Activated CD4-positive, alpha-beta T cell treated with anti-CD3 and anti-CD28 coated beads, Interleukin-2, amount 50 U/mL, for 1 hour (primary cell): ENCODE data around the gene TMEM240.
A peak's percentile ranks its signal among the peaks of the same experiment; 100 is the strongest.
"Not testable (repeated sequence)": the region's sequence is repeated elsewhere in the genome, so short reads cannot be mapped to it uniquely, and the experiment has no call there.

Experiments
- DNase-seq: peaks from one replicate; pipeline ENCODE4 v3.0.0-alpha.2; 2020

The TMEM240 gene

GRCh38 chr1:1522536-1522935, 17.9 kb downstream of the TMEM240 start:
- not testable (repeated sequence) for DNase-seq

GRCh38 chr1:1521331-1521730, 19.1 kb downstream of the TMEM240 start:
- no peak for DNase-seq

DNA sequence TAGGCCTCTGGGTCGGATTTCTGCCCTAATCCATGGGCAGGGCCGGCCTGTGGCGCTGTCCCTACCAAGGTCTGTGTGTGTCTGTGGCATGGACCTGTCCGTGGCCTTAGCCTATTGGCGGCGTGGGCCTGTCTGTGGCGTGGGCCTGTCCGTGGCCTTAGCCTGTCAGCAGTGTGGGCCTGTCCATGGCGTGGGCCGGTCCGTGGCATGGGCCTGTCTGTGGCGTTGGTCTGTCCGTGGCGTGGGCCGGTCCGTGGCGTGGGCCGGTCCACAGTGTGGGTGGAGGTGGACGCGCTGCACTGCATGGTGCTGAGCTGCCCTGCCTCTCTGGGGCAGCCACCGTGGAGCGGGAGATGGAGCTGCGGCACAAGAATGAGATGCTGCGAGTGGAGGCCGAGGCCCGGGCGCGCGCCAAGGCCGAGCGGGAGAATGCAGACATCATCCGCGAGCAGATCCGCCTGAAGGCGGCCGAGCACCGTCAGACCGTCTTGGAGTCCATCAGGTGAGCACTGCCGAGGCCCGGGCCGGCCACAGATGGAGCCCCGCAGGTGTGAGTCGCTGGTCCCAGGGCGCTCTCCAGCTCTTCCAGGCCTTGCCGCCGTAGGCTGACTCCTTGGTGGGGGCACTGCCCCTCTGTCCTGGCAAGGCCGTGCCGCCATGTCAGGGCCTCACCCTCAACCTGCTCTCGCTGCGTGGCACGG, 20.5 kb downstream of the TMEM240 start:
- DNase-seq = not testable (repeated sequence)

DNA sequence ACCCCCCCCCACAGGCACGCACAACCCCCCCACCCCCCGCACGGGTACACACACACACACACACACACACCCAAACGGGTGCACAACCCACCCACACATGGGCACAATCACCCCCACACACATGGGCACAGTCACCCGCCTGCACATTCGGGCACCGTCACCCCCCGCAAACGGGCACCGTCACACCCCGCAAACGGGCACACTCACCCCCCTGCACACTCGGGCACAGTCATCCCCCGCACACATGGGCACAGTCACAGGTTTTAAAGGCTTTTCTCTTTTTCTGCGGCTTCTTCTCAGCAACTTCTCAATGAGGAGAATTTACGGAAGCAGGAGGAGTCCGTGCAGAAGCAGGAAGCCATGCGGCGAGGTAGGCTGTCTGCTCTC, 21.8 kb downstream of the TMEM240 start:
- not testable (repeated sequence) for DNase-seq

GRCh38 chr1:1517973-1518620, 22.3 kb downstream of the TMEM240 start:
- no peak for DNase-seq

DNA sequence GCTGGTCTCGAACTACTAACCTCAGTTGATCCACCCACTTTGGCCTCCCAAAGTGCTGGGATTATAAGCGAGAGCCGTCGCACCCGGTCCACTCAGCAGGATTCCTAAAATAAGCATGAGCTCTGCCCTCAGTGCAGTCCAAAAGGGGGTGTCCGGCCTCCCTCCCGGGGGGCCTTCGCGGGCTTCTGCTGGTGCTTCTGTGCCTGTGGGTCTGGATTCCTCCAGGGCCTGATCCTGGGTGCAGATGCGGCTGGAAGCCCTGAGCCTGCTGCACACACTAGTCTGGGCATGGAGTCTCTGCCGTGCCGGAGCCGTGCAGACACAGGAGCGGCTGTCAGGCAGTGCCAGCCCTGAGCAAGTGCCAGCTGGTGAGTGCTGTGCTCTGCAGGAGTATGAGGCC, 23.5 kb downstream of the TMEM240 start:
- DNase-seq = not testable (repeated sequence)

DNA sequence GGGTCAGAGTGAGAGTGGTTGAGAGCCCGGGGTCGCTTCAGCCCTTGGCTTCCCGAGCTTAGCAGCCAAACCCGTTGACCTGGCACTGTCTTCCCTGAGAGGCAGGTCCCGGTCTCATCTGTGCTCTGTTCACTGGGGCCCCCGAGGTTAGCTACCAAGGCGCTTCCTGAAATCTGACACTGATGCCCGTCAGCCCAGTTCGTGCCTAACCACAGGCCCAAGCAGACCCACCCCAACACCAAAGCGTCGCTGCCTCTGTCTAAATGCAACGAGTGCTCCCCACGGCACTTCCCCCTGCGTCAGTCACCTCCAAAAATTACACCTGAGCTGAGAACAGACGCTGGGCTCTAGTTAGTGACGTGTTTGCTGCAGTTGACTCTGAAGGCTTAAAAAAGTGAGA, 26.0 kb downstream of the TMEM240 start:
- not testable (repeated sequence) for DNase-seq

DNA sequence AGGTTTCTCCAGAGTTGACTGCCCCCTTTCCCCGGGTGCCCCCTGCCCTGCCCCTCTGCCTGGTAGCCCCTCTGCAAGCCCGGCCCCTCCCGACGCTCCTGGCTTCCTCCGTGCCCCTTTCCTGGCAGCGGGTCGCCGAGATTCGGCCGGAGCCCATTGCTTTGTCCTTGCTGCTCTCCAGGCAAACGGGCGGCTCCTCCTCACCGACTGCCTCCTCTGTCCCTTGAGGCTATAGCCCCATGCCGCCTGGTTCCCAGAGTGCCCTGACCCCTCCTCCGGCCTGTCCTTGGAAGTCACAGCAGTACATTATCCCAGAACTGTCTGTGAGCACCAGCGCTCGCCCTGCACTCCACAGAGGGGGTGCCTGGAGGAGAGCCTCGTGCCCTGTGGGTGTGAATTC, 26.7 kb downstream of the TMEM240 start:
- not testable (repeated sequence) for DNase-seq

DNA sequence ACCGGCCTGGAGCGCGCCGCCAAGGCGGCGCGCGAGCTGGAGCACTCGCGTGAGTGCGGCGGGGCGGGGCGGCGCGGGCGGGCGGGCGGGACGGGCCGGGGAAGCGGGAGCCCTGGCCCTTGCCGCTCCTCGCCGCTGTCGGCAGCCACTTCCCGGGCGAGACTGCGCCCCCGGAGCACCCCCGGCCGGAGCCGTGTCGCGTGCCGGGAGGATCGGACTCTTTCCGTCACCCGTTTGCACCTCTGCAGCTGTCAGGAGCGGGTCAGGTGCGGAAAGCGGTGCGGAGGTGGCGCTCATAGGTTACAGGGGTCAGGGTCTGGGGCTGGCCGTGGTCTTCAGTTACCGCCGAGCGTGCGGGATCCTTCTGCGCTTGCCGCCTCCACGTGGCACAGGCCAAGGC, 28.0 kb downstream of the TMEM240 start:
- not testable (repeated sequence) for DNase-seq

DNA sequence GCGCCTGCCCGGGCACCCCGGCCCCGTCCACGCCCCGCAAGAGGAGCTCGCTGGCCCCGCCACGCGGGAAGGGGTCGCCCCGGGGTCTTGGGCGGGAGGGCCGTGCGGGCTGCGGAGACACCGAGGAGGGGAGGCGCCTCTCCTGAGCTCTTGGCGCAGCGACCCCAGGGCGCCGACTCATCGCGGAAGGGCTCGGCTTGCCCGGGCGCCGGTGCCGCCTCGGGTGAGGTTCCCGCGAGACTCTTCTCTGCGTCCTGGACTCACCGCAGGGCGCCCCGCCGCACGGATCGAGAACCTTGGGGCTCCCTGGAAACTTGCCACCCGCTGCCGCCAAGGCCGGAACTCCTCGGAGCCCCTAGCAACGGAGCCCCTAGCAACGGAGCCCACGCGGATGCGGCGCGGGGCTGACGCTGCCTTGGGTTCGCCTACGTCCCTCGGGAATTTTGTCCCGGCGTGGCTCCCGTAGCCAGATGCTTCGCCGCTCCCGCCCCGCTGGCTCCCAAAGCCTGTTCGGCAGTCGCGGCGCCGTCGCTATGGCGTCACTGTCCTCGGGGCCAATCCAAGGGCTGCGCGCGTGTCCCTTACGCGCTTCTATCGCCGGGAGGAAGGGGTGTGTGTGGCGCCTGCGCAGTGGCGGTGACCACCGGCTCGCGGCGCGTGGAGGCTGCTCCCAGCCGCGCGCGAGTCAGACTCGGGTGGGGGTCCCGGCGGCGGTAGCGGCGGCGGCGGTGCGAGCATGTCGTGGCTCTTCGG, 28.7 kb downstream of the TMEM240 start, which contains the start of gene ATAD3A:
Gene ATAD3A, plus strand, starts transcription at position 630 of the 753 bp plus-strand sequence. Its CDS starts 107 bp downstream, at position 737.
- DNase-seq = peak; percentile 96

DNA sequence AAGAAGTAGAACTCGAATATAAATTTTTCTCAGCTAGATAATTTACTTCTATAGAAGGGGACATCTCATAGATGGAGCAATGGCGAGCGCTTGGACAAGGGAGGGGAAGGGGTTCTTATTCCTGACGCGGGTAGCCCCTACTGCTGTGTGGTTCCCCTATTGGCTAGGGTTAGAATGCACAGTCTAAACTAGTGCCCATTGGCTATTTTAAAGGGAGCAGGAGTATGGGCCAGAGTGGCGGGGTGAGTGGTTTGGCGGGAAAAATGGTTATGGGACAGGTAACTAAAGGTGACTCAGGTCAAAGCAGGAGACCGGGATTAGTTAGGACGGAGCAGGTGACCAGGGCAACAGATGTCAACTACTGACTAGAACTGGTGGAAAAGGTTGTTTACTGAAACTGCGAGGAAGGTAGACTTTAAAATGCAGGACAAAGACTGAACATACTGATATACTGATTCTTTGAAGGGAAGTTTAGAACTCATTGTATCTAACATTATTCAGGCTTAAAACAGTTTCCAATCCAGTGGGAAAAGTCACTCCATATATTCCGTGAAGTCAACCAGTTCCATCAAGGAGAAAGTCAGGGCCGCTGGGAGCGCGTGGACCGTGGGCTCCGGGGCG, 29.4 kb downstream of the TMEM240 start:
- no peak for DNase-seq

- not testable (repeated sequence) for DNase-seq
Observed at GRCh38 chr1:1509465-1509850, 31.0 kb downstream of the TMEM240 start.

- not testable (repeated sequence) for DNase-seq
Observed at GRCh38 chr1:1508775-1509464, 31.5 kb downstream of the TMEM240 start.

DNA sequence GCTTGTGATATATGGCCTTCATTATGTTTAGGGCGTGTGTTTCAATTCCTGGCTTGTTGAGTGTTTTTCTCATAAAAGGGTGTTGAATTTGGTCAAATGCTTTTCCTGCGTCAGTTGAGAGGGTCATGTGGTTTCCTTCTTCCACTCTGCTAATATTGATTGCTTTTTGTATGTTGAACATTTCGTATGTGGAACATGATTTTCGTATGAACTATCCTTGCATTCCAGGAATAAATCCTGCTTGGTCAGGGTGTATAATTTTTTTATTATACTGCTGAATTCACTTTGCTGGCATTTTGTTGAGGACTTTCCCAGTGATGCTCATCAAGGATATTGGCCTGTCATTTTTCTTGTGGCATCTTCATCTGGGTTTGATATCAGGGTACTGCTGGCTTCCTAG, 33.1 kb downstream of the TMEM240 start:
- DNase-seq = no peak

- DNase-seq = not testable (repeated sequence)
Observed at GRCh38 chr1:1505801-1506200, 34.6 kb downstream of the TMEM240 start.

DNA sequence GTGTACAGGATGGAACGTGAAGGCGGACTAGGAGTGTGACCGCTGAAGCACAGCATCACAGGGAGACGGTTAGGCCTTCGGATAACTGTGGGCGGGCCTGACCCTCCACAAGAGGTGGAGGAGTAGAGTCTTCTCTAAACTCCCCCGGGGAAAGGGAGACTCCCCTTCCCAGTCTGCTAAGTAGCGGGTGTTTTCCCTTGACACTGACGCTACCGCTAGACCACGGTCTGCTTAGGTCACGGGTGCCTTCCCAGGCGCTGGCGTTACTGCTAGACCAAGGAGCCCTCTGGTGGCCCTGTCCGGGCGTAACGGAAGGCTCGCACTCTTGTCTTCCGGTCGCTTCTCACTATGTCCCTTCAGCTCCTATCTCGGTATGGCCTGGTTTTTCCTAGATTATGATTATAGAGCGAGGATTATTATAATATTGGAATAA, 35.0 kb downstream of the TMEM240 start:
- not testable (repeated sequence) for DNase-seq

DNA sequence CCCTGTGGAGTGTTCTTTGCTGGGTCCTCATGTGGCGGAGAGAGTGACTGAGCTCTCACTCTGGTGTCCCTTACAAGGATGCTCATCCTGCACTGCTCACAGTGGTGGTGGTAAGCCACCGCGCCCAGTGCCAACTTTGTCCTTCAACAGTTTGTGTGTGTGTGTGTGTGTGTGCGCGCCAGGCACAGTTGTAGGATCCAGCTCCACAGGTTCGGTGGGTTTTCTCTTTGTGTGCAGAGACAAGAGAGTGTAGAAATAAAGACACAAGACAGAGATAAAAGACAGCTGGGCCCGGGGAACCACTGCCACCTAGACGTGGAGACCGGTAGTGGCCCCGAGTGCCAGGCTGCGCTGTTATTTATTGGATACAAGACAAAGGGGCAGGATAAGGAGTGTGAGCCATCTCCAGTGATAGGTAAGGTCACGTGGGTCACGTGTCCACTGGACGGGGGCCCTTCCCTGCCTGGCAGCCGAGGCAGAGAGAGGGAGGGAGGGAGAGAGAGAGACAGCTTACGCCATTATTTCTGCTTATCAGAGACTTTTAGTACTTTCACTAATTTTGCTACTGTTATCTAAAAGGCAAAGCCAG, 35.6 kb downstream of the TMEM240 start:
- DNase-seq = peak; percentile 73

DNA sequence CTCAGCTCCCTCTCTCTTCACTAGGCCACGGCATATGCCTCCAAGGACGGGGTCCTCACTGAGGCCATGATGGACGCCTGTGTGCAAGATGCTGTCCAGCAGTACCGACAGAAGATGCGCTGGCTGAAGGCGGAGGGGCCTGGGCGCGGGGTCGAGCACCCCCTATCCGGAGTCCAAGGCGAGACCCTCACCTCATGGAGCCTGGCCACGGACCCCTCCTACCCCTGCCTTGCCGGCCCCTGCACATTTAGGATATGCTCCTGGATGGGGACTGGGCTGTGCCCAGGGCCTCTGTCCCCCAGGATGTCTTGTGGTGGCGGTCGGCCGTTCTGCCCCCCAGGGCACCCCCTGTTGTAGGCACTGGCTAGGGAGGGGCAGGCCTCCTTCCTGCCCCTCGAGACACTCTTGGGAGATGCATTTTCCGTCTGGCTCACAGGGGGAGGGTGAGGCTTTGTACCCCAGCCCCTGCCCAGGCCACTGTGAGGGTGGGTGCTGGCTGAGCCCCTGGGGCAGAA, 44.9 kb downstream of the TMEM240 start:
- DNase-seq = not testable (repeated sequence)

GRCh38 chr1:1494311-1494710, 46.1 kb downstream of the TMEM240 start:
- not testable (repeated sequence) for DNase-seq

- no peak for DNase-seq
Observed at GRCh38 chr1:1491601-1492000, 48.8 kb downstream of the TMEM240 start.

DNA sequence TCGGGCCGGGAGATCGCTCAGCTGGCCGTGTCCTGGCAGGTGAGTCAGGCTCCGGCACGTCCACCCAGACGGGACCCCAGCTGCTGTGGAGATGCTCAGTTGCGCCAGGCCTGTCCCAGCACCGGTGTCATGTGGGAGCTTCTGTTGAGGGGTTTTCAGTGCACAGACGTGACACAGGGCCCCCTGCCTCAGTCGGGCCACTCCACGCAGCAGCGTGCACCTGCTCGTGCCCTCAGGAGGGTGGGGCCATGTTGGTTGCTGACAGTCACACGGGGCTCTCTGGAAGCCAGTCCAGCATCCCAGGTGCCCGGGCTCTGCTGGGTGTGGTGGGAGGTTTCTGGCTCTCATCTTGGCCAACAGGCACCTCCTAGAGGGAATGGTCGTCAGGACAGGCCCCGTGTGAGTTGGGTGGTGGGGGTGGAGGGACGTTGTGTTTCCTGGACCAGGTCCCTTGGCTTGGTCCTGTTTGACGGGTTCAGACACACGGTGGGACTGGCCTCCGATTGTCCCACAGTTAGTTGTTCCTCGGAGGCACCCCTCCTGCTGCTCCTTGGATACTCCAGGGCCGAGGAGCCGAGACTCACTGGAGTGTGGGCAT, 49.7 kb downstream of the TMEM240 start:
- DNase-seq = no peak
